HG02981 (cell line): ENCODE results near the gene CNNM2.
A peak's percentile ranks its signal among the peaks of the same experiment; 100 is the strongest.

ENCODE experiments used
- ATAC-seq: cut with Tn5 transposase; IDR thresholded peaks from one replicate; pipeline ENCODE4 v1.9.1; 2021; ENCODE audit warnings: mild to moderate bottlenecking, moderate library complexity; ENCODE audit not compliant: unreplicated experiment

Gene CNNM2

GRCh38 chr10:102917962-102918816, at the start of gene CNNM2:
Gene CNNM2, plus strand, starts transcription at chr10:102918294. Its CDS starts 187 bp downstream, at chr10:102918481.
- peak; percentile 86 for ATAC-seq

GRCh38 chr10:102868911-102869257, 49.2 kb upstream of the CNNM2 start:
- ATAC-seq: no peak

GRCh38 chr10:102869258-102870198, 48.6 kb upstream of the CNNM2 start, which contains the start of gene AS3MT:
Gene AS3MT, plus strand, starts transcription at chr10:102869470. Its CDS starts 123 bp downstream, at chr10:102869593.
- no peak for ATAC-seq

- ATAC-seq: no peak
These were observed 47.9 kb upstream of the CNNM2 start for GRCh38 chr10:102870221-102870620.

- ATAC-seq: no peak
These were observed 45.9 kb upstream of the CNNM2 start for GRCh38 chr10:102872163-102872562.

GRCh38 chr10:102876747-102877153, 41.3 kb upstream of the CNNM2 start:
- no peak for ATAC-seq

GRCh38 chr10:102878629-102879028, 39.5 kb upstream of the CNNM2 start:
- no peak for ATAC-seq

- no peak for ATAC-seq
These were observed 37.8 kb upstream of the CNNM2 start for GRCh38 chr10:102880256-102880655.

GRCh38 chr10:102888048-102888447, 30.0 kb upstream of the CNNM2 start:
- ATAC-seq: no peak

GRCh38 chr10:102894466-102895213, 23.5 kb upstream of the CNNM2 start:
- no peak for ATAC-seq

- no peak for ATAC-seq
These were observed 18.1 kb upstream of the CNNM2 start for GRCh38 chr10:102900006-102900405.

- no peak for ATAC-seq
These were observed 13.7 kb upstream of the CNNM2 start for GRCh38 chr10:102904346-102904745.

GRCh38 chr10:102906507-102906906, 11.6 kb upstream of the CNNM2 start:
- no peak for ATAC-seq

- ATAC-seq: no peak
These were observed 3.3 kb upstream of the CNNM2 start for GRCh38 chr10:102914781-102915180.

- ATAC-seq: no peak
These were observed 1.9 kb upstream of the CNNM2 start for GRCh38 chr10:102916173-102916572.

- peak; percentile 32 for ATAC-seq
These were observed 656 bp upstream of the CNNM2 start for GRCh38 chr10:102917314-102917961.

GRCh38 chr10:102918817-102919245, 737 bp downstream of the CNNM2 start:
- no peak for ATAC-seq

GRCh38 chr10:102919246-102919959, 1.3 kb downstream of the CNNM2 start:
- ATAC-seq: no peak

GRCh38 chr10:102919992-102920739, 2.1 kb downstream of the CNNM2 start:
- no peak for ATAC-seq
